Measurements from ENCODE around the gene KLF7. TPM values are rescaled to one million over a fixed set of nuclear protein-coding genes. Genes with fewer than 3 reads are reported as not detected.

Gene KLF7
- total and polyA plus RNA-seq, 9 of the 15 experiments (the other 6 are each of a cell fraction or from before 2014, with no cell fraction given), result 0.04 to 0.54 (median 0.07) TPM

- peak; percentile 79 for TF ChIP-seq VEZF1 (CRISPR knock-in tag; IDR thresholded peaks at IDR 0.05)
- TF ChIP-seq ZNF740 (CRISPR knock-in tag; IDR thresholded peaks at IDR 0.05), result peak; percentile 64; the same call in 1 of the 2 replicates
- TF ChIP-seq ZNF740 (tag; IDR thresholded peaks at IDR 0.05), result no peak
- TF ChIP-seq CTCF (IDR thresholded peaks at IDR 0.05 in 2 of 3, conservative IDR thresholded peaks at IDR 0.05 in 1 of 3; ENCODE audit: insufficient read depth in 2 of 3, low read depth in 1 of 3, low read length in 3 of 3), result no peak
- TF ChIP-seq NRF1 (conservative IDR thresholded peaks at IDR 0.05 in 1 of 2, IDR thresholded peaks at IDR 0.05 in 1 of 2), result peak; percentile 80 to 84
- no peak for TF ChIP-seq BRF1 (IDR thresholded peaks at IDR 0.05; ENCODE audit: borderline replicate concordance, extremely low read depth, insufficient read length)
- no peak for TF ChIP-seq CHD4 (IDR thresholded peaks at IDR 0.05; ENCODE audit: insufficient read depth, insufficient replicate concordance, low read depth, low read length, poor library complexity, severe bottlenecking)
- peak in 1 of 2 experiments; percentile 62; a peak in 2 of 4 replicates for TF ChIP-seq MNT (conservative IDR thresholded peaks at IDR 0.05)
- no peak for TF ChIP-seq SMARCE1 (IDR thresholded peaks at IDR 0.05)
- no peak for TF ChIP-seq FOXO4 (CRISPR knock-in tag; IDR thresholded peaks at IDR 0.05)
- no peak for TF ChIP-seq HNRNPL (IDR thresholded peaks at IDR 0.05; ENCODE audit: low read depth, low read length)
- no peak for TF ChIP-seq FOXA1 (IDR thresholded peaks at IDR 0.05; ENCODE audit: borderline replicate concordance)
- 0 out of 2 replicates have a peak, but pooled peaks have one; percentile 32 for TF ChIP-seq JUN (IDR thresholded peaks at IDR 0.05; ENCODE audit: borderline replicate concordance, low read depth, low read length)
- TF ChIP-seq JUN (CRISPR knock-in tag; IDR thresholded peaks at IDR 0.05; ENCODE audit: borderline replicate concordance), result no peak
- TF ChIP-seq EGR1 (conservative IDR thresholded peaks at IDR 0.05), result no peak
- TF ChIP-seq ZKSCAN8 (CRISPR knock-in tag; IDR thresholded peaks at IDR 0.05), result no peak
- no peak for TF ChIP-seq CEBPZ (IDR thresholded peaks at IDR 0.05; ENCODE audit: borderline replicate concordance, low read depth, low read length)
Observed at GRCh38 chr2:207166039-207166348, 246 bp upstream of the KLF7 start (continued).
